Suprapubic skin (tissue), 4 donors: ENCODE results near the gene KDM4B. TPM values are rescaled to one million over a fixed set of nuclear protein-coding genes. Genes with fewer than 3 reads are reported as not detected.

Experiments
- DNase-seq, 2 donors: peaks; one replicate each; pipeline ENCODE4 v3.0.0-alpha.2; 2019; ENCODE audit warnings: low spot score in 2 of 2
- H3K27ac ChIP-seq: fragments of 200-600 bp; sonication (generic); one replicate; pipeline ENCODE4 v1.5.1; 2019
- H3K27me3 ChIP-seq: fragments of 200-600 bp; sonication (generic); one replicate; pipeline ENCODE4 v1.5.1; 2019
- H3K36me3 ChIP-seq: fragments of 200-600 bp; sonication (generic); one replicate; pipeline ENCODE4 v1.5.1; 2019
- H3K4me1 ChIP-seq: fragments of 200-600 bp; sonication (generic); one replicate; pipeline ENCODE4 v1.5.1; 2019
- H3K4me3 ChIP-seq: fragments of 200-600 bp; sonication (generic); one replicate; pipeline ENCODE4 v1.5.1; 2019; ENCODE audit warnings: mild to moderate bottlenecking
- H3K9me3 ChIP-seq: fragments of 200-600 bp; sonication (generic); one replicate; pipeline ENCODE4 v1.5.1; 2019
- CTCF ChIP-seq, 2 donors: fragments of 200-600 bp in 1 of 2; fragments of 450-650 bp in 1 of 2; sonication (generic) in 1 of 2; IDR thresholded peaks; one replicate each; pipeline ENCODE4 v1.5.1; 2016 to 2019; ENCODE audit warnings: antibody characterized with exemption in 2 of 2, mild to moderate bottlenecking in 1 of 2, moderate library complexity in 1 of 2
- EP300 ChIP-seq: sonication (generic); formaldehyde crosslinking; IDR thresholded peaks from one replicate; pipeline ENCODE4 v1.6.1; 2017; ENCODE audit warnings: antibody characterized with exemption
- POLR2A ChIP-seq, 2 donors: fragments of 450-650 bp; IDR thresholded peaks; one replicate each; pipeline ENCODE4 v1.6.1; 2017; ENCODE audit warnings: antibody characterized with exemption in 2 of 2, mild to moderate bottlenecking in 2 of 2, moderate library complexity in 2 of 2
- POLR2AphosphoS5 ChIP-seq, 3 donors: sonication (generic); formaldehyde crosslinking; IDR thresholded peaks; one replicate each; pipeline ENCODE4 v1.6.1; 2017; ENCODE audit warnings: antibody characterized with exemption in 3 of 3
- WGBS: methylation state at CpG from one replicate; pipeline ENCODE4 v1.1.5; 2018; 5-methylcytosine and 5-hydroxymethylcytosine counted together
- total RNA-seq, 4 donors: library from RNA; depleted of rRNA; stranded (reverse); fragments of >200 nt; gene quantifications; one replicate each; pipeline ENCODE4 v1.1.0, GENCODE V29; 2016

KDM4B gene
- total RNA-seq, 4 donors from 2014 or later, result 34.2 to 82.7 (median 48.7) TPM

GRCh38 chr19:5128936-5129389 lies 160.1 kb downstream of the KDM4B start:
- H3K4me1 ChIP-seq, result peaks cover 43% of the 10 kb centered on the region
- peaks cover 28% of the 10 kb centered on the region for H3K36me3 ChIP-seq
- H3K9me3 ChIP-seq, result no peaks in the 10 kb centered on the region
- no peak overlapping the region for H3K4me3 ChIP-seq
- H3K27me3 ChIP-seq, result no peaks in the 10 kb centered on the region
- WGBS, result 71% methylated on average over 4 of the region's 9 CpGs
- TF ChIP-seq EP300, result no peak
- TF ChIP-seq POLR2A (IDR thresholded peaks at IDR 0.05), result no peak
- no peak for TF ChIP-seq CTCF (IDR thresholded peaks at IDR 0.05)
- TF ChIP-seq POLR2AphosphoS5 (IDR thresholded peaks at IDR 0.05), result no peak
- no peak for DNase-seq
- H3K27ac ChIP-seq, result no peak overlapping the region

DNA sequence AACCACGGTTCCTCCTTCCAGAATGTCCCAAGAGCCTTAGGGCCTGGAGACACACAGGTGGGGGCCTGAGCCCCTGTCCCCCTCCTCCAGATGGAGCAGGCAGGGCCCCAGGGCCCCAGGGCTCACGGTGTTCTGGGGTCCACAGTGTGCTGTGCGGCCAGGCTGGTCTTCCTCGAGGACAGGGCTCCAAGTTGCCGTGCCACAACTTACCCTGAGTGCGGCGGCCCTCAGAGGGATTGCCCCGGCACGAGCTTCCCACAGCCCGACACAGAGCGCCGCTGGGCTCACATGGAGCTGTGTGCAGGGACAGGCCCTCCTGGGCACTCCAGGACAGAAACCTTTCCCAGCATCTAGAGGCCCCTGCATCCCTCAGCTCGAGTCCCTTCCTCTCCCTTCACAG lies 160.8 kb downstream of the KDM4B start:
- H3K27ac ChIP-seq, result no peak overlapping the region
- TF ChIP-seq POLR2AphosphoS5 (IDR thresholded peaks at IDR 0.05), result no peak
- TF ChIP-seq EP300, result no peak
- TF ChIP-seq POLR2A (IDR thresholded peaks at IDR 0.05), result no peak
- TF ChIP-seq CTCF (IDR thresholded peaks at IDR 0.05), result no peak
- H3K27me3 ChIP-seq, result no peaks in the 10 kb centered on the region
- peaks cover 43% of the 10 kb centered on the region for H3K4me1 ChIP-seq
- H3K4me3 ChIP-seq, result no peak overlapping the region
- H3K36me3 ChIP-seq, result peaks cover 33% of the 10 kb centered on the region
- H3K9me3 ChIP-seq, result no peaks in the 10 kb centered on the region
- WGBS, result 89% methylated on average over 3 of the region's 13 CpGs
- DNase-seq, result no peak

- no peak overlapping the region for H3K27ac ChIP-seq
- no peak for TF ChIP-seq EP300
- no peaks in the 10 kb centered on the region for H3K27me3 ChIP-seq
- no peak for DNase-seq
- H3K9me3 ChIP-seq, result no peaks in the 10 kb centered on the region
- H3K4me1 ChIP-seq, result peaks cover 43% of the 10 kb centered on the region
- WGBS, result 91% methylated on average over 20 of the region's 27 CpGs
- H3K4me3 ChIP-seq, result no peak overlapping the region
- H3K36me3 ChIP-seq, result peaks cover 41% of the 10 kb centered on the region
Observed at GRCh38 chr19:5130371-5131030, 161.6 kb downstream of the KDM4B start.

- H3K4me3 ChIP-seq, result no peak overlapping the region
- DNase-seq, result no peak
- H3K27ac ChIP-seq, result no peak overlapping the region
- TF ChIP-seq EP300, result no peak
- TF ChIP-seq POLR2A (IDR thresholded peaks at IDR 0.05), result no peak
- no peak for TF ChIP-seq POLR2AphosphoS5 (IDR thresholded peaks at IDR 0.05)
- no peak for TF ChIP-seq CTCF (IDR thresholded peaks at IDR 0.05)
- H3K4me1 ChIP-seq, result peaks cover 43% of the 10 kb centered on the region
- peaks cover 47% of the 10 kb centered on the region for H3K36me3 ChIP-seq
- WGBS, result no CpG with 5 or more reads among the region's 21 CpGs
- no peaks in the 10 kb centered on the region for H3K9me3 ChIP-seq
- no peaks in the 10 kb centered on the region for H3K27me3 ChIP-seq
Observed at GRCh38 chr19:5131031-5131505, 162.2 kb downstream of the KDM4B start.

DNA sequence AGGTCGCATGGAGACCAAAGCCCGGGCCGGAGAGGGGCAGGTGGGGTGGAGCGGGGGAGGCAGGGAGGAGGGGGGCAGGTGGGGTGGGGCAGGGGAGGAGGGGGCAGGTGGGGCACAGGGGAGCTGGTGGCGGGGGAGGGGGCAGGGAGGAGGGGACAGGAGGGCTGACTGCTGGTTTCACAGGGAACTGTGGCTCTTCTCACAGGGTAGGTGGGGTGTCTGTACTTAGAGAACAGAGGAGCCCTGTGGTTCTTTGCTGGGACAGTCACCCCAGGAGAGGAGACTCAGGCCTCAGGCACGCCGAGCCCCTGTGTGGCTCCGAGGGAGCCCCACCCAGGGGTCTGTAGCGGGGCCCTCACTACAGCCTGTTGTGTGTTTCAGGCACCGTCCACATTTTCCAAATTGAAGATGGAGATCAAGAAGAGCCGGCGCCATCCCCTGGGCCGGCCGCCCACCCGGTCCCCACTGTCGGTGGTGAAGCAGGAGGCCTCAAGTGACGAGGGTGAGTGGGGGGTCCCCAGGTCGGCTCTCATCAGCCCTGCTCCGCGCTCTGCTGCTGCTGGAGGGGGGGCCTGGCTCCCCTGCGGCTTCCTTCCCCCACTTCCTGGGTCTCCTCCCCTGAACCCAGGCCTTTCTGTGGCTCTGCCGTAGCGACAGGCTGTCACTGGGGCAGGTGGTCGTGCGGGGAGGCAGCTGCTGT lies 162.7 kb downstream of the KDM4B start:
- TF ChIP-seq EP300 (no peak), POLR2A (IDR thresholded peaks at IDR 0.05) (no peak), CTCF (IDR thresholded peaks at IDR 0.05) (no peak), POLR2AphosphoS5 (IDR thresholded peaks at IDR 0.05) (no peak)
- DNase-seq, result no peak
- H3K27me3 ChIP-seq, result no peaks in the 10 kb centered on the region
- H3K4me3 ChIP-seq, result no peak overlapping the region
- H3K36me3 ChIP-seq, result peaks cover 50% of the 10 kb centered on the region
- peak overlapping the region; percentile 3 for H3K27ac ChIP-seq
- 86% methylated on average over 14 of the region's 25 CpGs for WGBS
- no peaks in the 10 kb centered on the region for H3K9me3 ChIP-seq
- H3K4me1 ChIP-seq, result peaks cover 43% of the 10 kb centered on the region
